H1 (cell line): Measurements from ENCODE around the gene AIRE. TPM values are rescaled to one million over a fixed set of nuclear protein-coding genes. Genes with fewer than 3 reads are reported as not detected.

Source experiments
- BCL11A ChIP-seq, 2 experiments: IDR thresholded peaks; one replicate each; pipeline ENCODE4 v1.6.1; 2011; ENCODE audit warnings: low read depth in 2 of 2, low read length in 2 of 2, mild to moderate bottlenecking in 2 of 2
- CBX5 ChIP-seq: fragments of 300-800, 300-1000 bp; sonication (generic); IDR thresholded peaks from 2 replicates; pipeline ENCODE4 v1.7.1; 2016; ENCODE audit warnings: antibody characterized with exemption, low read length, low read depth
- CHD1 ChIP-seq: IDR thresholded peaks from 2 replicates; pipeline ENCODE4 v1.6.1; 2012; ENCODE audit warnings: low read depth, low read length, improper control_type of control experiment
- EZH2 ChIP-seq: fragments of 200-600 bp; sonication (generic); IDR thresholded peaks from 2 replicates; pipeline ENCODE4 v1.7.1; 2012; ENCODE audit warnings: low read depth, mild to moderate bottlenecking, moderate library complexity, low read length, inconsistent platforms; ENCODE audit not compliant: severe bottlenecking
- GTF2F1 ChIP-seq: IDR thresholded peaks from 2 replicates; pipeline ENCODE4 v1.6.1; 2012; ENCODE audit warnings: low read depth, low read length, improper control_type of control experiment, borderline replicate concordance
- HDAC6 ChIP-seq: IDR thresholded peaks from one replicate; pipeline ENCODE4 v1.7.1; 2012; ENCODE audit warnings: low read depth, mild to moderate bottlenecking, inconsistent platforms, low read length, moderate library complexity
- JUND ChIP-seq: IDR thresholded peaks from 2 replicates; pipeline ENCODE4 v1.6.1; 2011; ENCODE audit warnings: mild to moderate bottlenecking, improper control_type of control experiment, low read length
- POU5F1 ChIP-seq: IDR thresholded peaks from 2 replicates; pipeline ENCODE4 v1.6.1; 2011; ENCODE audit warnings: low read depth, mild to moderate bottlenecking, low read length, moderate library complexity
- SP1 ChIP-seq: IDR thresholded peaks from 2 replicates; pipeline ENCODE4 v1.6.1; 2011; ENCODE audit warnings: low read depth, low read length
- SUZ12 ChIP-seq: fragments of 200-600 bp; sonication (generic); IDR thresholded peaks from 2 replicates; pipeline ENCODE4 v1.6.1; 2012; ENCODE audit warnings: mild to moderate bottlenecking, inconsistent platforms, low read length, moderate library complexity, mixed read lengths
- polyA plus RNA-seq, 7 experiments: library from polyadenylated mRNA; depleted of rRNA in 3 of 7; stranded (reverse) in 5 of 7; unstranded in 2 of 7; fragments of >200 nt in 5 of 7; fragments of 200-250 nt in 2 of 7; gene quantifications; 1 replicate in 5 of 7; 2 replicates in 1 of 7; 4 replicates in 1 of 7; pipeline versions ENCODE4 v1.2.1 to v1.2.3, GENCODE V29; 2011 to 2013; ENCODE audit warnings: missing spikeins in 2 of 7, mixed read lengths in 2 of 7
- total RNA-seq: library from RNA; stranded (reverse); fragmentation: NEBNext Ultra II Directional; extraction: Animal tissue kit (Norgen Biotek cat#: 25700); gene quantifications from 2 replicates; pipeline ENCODE4 v1.2.1, GENCODE V29; 2021
- TF ChIP-seq, protein P1 (sequence below), 3 experiments: IDR thresholded peaks; 1 replicate in 2 of 3; 2 replicates in 1 of 3; pipeline versions ENCODE4 v1.5.1 to v1.6.1; 2011; ENCODE audit warnings: low read length in 3 of 3, mild to moderate bottlenecking in 3 of 3, inconsistent platforms in 2 of 3, low read depth in 1 of 3, moderate library complexity in 1 of 3; ENCODE audit not compliant: insufficient read depth in 1 of 3; ENCODE audit errors: control extremely low read depth in 1 of 3

Gene AIRE
- total and polyA plus RNA-seq, 2 of the 8 experiments (the other 6 are each of a cell fraction or from before 2014, with no cell fraction given): 0.09 TPM; not detected in 1

DNA sequence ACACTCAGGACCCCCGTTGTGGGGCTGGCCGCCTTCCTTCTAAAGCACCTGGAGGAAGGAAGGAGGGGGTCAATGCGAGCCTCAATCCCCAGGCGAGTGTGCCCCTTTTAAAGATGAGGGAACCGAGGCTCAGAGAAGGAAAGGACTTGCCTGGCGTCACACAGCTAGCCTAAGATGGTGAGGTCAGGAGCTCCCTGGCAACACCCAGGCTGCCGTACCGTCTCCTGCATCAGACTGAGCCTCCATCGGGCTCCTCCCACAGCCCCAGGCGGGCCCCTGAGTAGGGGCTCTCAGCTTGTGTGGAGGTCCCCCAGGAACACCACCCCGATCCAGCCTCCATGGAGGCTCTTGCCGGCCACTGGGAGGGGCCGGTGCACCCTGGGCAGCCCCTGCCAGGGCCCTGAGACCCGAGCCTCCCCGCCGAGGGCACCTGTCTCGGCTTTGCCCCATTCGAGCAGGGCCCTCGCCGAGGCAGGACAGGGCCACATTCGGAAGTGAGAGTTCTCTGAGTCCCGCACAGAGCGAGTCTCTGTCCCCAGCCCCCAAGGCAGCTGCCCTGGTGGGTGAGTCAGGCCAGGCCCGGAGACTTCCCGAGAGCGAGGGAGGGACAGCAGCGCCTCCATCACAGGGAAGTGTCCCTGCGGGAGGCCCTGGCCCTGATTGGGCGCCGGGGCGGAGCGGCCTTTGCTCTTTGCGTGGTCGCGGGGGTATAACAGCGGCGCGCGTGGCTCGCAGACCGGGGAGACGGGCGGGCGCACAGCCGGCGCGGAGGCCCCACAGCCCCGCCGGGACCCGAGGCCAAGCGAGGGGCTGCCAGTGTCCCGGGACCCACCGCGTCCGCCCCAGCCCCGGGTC, at the start of gene AIRE (continued):
- TF ChIP-seq, protein P1, sequence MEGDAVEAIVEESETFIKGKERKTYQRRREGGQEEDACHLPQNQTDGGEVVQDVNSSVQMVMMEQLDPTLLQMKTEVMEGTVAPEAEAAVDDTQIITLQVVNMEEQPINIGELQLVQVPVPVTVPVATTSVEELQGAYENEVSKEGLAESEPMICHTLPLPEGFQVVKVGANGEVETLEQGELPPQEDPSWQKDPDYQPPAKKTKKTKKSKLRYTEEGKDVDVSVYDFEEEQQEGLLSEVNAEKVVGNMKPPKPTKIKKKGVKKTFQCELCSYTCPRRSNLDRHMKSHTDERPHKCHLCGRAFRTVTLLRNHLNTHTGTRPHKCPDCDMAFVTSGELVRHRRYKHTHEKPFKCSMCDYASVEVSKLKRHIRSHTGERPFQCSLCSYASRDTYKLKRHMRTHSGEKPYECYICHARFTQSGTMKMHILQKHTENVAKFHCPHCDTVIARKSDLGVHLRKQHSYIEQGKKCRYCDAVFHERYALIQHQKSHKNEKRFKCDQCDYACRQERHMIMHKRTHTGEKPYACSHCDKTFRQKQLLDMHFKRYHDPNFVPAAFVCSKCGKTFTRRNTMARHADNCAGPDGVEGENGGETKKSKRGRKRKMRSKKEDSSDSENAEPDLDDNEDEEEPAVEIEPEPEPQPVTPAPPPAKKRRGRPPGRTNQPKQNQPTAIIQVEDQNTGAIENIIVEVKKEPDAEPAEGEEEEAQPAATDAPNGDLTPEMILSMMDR (IDR thresholded peaks at IDR 0.05; ENCODE audit: control extremely low read depth in 1 of 3, insufficient read depth in 1 of 3, low read depth in 1 of 3, low read length in 3 of 3): no peak
- no peak for TF ChIP-seq JUND
- TF ChIP-seq BCL11A (IDR thresholded peaks at IDR 0.05; ENCODE audit: low read depth in 2 of 2, low read length in 2 of 2): no peak
- no peak for TF ChIP-seq SP1
- TF ChIP-seq HDAC6: no peak
- TF ChIP-seq CBX5: no peak
- peak; percentile 53 for TF ChIP-seq EZH2
- TF ChIP-seq CHD1: no peak
- TF ChIP-seq POU5F1: no peak
- TF ChIP-seq GTF2F1: no peak
- peak; percentile 45; the same call in 1 of the 2 replicates for TF ChIP-seq SUZ12
